GM21717 (cell line): ENCODE data around the gene KCTD20.
"Not testable (repeated sequence)": the region's sequence is repeated elsewhere in the genome, so short reads cannot be mapped to it uniquely, and the experiment has no call there.

Source experiments
- ATAC-seq: cut with Tn5 transposase; IDR thresholded peaks from one replicate; pipeline ENCODE4 v1.9.1; 2021; ENCODE audit warnings: mild to moderate bottlenecking, moderate library complexity; ENCODE audit not compliant: unreplicated experiment

KCTD20 gene

GRCh38 chr6:36442671-36443470, at the start of gene KCTD20, which contains the start of gene PXT1:
Gene KCTD20 (plus strand): TSS chr6:36443000. CDS start chr6:36470098, 27,098 bp downstream.
Gene PXT1 (minus strand): TSS chr6:36442854. CDS start chr6:36426082, 16,772 bp downstream.
- peak; percentile 73 for ATAC-seq

- ATAC-seq = no peak
Measured at GRCh38 chr6:36399970-36400369, 42.8 kb upstream of the KCTD20 start.

DNA sequence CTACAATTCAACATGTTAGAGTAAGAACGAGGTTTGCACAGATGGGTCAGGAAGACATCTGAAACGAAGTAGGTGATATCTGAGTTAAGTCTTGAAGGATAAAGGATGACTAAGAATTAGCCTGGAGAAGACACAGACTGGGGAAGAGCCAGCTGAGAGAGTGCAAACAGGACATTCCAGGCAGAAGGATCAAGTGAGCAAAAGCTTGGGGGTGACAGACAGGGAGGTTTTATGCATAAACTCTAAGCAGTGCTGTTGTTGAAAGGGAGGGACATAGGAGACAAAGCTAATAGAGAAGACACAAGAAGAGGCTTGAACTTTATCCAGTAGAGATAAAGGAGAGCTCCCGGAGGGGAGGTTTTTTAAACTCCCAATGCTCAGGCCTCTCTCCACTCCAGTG, 40.3 kb upstream of the KCTD20 start:
- ATAC-seq = no peak

DNA sequence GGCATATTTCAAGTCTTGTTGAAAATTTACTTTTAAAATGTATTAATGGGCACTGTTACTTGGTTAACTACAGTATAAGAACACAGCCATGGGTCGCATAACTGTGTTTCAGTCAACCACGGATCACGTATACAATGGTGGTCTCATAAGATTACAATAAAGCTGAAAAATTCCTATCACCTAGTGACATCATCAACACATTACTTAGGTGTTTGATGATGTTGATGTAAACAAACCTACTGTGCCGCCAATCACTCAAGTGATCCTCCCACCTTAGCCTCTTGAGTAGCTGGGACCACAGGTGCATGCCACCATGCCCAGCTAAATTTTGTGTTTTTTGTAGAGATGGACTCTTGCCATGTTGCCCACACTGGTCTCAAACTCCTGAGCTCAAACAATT, 38.6 kb upstream of the KCTD20 start:
- ATAC-seq = no peak

DNA sequence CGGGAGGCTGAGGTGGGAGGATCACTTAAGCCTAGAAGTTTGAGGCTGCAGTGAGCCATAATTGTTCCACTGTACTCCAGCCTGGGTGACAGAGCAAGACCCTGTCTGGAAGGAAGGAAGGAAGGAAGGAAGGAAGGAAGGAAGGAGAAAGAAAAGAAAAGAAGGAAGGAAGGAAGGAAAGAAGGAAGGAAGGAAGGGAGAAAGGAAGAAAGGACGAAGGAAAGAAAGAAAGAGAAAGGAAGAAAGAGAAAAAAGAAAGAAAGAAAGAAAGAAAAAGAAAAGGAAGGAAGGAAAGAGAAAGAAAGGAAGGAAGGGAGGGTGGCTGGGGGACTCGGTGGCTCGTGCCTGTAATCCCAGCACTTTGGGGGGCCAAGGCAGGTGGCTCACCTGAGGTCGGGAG, 33.1 kb upstream of the KCTD20 start:
- not testable (repeated sequence) for ATAC-seq

DNA sequence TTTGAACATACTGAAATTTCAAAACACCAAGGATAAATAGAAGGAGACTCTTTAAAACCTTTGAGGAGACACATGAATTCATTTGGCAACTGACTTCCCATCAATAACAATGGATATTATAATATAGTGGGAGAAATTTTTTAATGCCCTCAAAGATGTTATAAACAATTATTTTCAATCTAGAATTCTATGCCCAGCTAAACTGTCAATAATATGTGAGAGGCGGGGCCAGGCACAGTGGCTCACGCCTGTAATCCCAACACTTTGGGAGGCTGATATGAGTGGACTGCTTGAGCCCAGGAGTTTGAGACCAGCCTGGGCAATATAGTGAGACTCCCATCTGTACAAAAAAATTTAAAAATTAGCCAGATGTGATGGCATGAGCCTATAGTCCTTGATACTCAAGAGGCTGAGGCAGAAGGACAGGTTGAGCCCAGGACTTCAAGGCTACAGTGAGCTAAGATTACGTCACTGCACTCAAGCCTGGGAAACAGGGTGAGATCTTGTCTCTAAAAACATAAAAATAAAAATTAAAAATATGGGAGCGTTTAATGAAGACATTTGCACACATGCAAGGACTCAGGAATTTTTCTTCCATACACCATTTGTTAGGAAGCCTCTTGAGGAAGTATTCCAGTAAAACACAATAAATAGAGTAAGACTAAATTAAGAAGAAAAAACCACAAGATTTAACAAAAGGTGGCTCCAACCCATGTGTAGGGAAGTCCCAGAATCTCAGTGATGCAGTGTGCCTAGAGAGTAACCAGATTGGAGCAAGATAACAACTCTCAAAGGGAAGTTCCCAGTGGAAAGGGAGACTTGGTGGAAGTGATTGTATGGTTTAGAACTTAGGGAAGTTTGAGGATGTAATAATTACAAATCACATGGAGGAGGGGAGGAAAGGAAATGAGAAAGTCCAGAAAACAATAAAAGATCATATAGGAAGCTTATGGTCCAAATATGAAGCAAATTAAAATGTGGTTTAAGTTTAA, 29.0 kb upstream of the KCTD20 start:
- no peak for ATAC-seq

- no peak for ATAC-seq
Measured at GRCh38 chr6:36414481-36414880, 28.3 kb upstream of the KCTD20 start.

GRCh38 chr6:36418558-36418957, 24.2 kb upstream of the KCTD20 start:
- no peak for ATAC-seq

GRCh38 chr6:36419310-36419709, 23.5 kb upstream of the KCTD20 start:
- no peak for ATAC-seq

GRCh38 chr6:36422714-36423100, 20.1 kb upstream of the KCTD20 start:
- peak; percentile 14 for ATAC-seq

DNA sequence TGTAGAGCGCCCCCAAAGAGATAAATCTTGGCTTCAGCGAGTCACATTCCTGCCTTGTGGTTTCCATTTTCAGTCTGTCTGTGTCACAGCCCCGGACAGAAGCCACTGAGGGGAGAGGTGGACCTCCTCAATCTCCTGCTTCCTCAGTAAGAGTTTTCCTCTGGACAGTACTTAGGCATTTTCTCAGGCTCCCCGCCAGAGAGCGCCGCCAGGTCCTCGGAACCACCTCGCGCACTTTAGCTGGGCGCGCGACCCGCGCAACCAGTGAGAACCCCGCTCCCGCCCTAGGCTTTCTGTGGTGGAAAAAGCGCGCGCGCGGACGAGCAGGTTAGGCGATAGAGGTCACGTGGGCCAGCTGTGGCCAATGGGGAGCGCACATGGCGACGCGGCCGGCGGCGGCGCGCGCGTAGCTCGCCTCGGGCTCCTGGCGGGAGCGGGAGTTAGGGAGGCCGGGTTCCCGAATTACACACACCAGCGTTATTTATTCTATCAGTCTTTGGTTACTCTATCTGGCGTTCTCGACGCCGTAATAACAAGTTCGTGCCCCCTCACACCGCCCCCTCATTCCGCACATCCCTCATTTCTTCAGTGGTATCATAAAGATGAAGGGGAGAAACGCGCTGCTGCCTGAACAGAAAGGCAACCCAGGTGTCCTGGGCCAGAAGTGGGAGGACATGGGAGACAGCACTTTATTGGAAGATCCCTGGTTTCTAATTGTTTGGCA, 19.5 kb upstream of the KCTD20 start:
- ATAC-seq = peak; percentile 79

GRCh38 chr6:36426622-36427021, 16.2 kb upstream of the KCTD20 start:
- ATAC-seq = no peak

DNA sequence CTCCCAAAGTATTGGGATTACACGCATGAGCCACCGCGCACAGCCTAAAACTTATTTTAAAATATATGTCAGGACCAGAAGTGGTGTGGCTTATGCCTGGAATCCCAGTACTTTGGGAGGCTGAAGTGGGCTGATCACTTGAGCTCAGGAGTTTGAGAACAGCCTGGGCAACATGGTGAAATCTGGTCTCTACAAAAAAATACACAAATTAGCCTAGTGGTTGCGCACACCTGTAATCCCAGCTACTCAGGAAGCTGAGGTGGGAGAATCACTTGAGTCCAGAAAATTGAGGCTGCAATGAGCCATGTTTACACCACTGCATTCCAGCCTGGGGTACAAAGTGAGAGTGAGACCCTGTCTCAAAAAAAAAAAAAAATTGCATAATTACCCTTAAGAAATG, 13.9 kb upstream of the KCTD20 start:
- no peak for ATAC-seq

GRCh38 chr6:36430351-36430750, 12.4 kb upstream of the KCTD20 start:
- no peak for ATAC-seq

DNA sequence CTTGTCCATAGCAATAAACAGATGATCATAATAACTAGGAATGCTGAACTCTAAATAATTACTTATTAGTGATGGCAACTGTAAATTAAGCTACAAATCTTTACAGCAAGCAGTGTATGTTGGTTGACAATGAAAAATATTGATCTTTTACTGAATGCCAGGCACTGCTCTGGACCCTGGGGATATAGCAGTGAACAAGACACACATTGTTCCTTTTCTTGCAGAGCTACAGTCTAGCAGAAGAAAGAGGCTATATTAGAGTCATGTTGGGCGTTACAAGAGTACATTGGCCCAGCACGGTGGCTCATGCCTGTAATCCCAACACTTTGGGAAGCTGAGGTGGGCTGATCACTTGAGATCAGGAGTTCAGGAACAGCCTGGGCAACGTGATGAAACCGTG, 11.6 kb upstream of the KCTD20 start:
- no peak for ATAC-seq

DNA sequence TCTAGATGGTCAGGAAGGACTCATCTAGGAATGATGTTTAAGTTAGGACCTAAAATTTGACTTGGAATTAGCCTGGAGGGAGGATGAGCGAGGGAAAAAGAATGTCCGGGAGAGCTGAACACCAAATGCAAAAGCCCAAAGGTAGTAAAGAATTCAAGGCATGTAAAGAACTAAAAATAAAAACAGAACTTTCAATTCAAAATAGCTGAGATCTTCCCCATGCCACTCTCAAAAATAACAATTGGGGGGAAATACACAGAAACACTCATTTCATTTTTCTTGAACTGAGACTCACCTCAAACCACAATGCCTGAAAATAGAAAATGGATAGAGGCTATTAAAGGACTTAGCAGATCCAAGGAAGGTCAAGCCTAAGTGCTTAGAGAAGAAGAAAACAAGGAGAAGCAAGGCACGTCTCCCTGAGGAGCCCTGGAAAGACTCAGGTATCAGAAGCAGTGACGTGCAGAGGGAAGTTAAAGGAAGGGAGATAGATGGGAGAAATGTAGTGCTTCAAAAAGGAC, 10.6 kb upstream of the KCTD20 start:
- ATAC-seq = no peak

DNA sequence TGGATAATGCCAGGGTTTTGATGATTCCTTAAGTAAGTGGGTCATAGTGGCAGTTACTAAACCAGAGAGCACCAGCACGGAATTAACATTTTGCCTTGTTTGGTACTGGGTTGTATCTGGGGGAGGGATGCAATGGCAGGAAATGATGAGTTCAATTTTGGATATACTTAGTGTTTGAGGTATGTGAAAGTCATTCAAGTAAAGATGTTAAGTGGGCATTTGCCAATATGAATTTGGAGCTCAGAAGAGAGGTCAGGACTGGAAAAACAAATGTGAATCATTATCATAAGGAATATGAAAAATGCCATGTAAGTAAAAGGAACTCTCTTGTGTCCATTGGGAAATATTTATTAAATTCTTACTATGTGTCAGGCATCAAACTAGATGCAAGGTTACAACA, 6.3 kb upstream of the KCTD20 start:
- no peak for ATAC-seq

DNA sequence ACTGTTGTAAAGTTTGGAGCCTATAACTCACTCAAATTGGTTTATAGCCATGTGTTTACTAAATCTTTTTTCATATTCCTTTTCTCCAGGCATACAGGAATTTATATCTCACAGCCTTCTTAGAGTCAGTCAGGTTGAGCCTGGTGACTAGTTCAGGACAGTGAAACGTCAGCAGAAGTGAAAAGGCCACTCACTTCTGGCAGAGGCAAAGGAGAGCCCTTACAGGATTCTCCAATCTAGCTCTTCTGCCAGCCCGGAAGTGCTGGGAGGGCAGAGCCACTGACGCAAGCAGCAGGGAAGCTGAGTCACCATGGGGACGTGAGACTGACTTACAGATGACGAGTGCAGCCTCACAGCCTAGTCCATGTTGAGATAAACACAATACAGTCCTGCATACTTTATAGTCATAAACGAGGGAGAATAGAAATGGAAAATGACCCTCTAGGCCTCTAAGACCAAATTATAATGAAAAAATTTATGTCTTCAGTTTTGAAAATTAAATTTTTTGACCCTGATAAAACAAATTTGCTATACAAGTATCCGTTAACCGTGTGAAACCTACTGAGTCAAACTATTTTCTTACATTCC, 1.4 kb upstream of the KCTD20 start:
- ATAC-seq = peak; percentile 65

GRCh38 chr6:36442103-36442670, 613 bp upstream of the KCTD20 start:
- ATAC-seq = peak; percentile 13
